Breast epithelium (tissue), 4 donors: ENCODE data around the gene COL4A2. TPM values are rescaled to one million over a fixed set of nuclear protein-coding genes. Genes with fewer than 3 reads are reported as not detected.

Experiments used
- DNase-seq, 2 donors: peaks; one replicate each; pipeline ENCODE4 v3.0.0-alpha.2; 2019; ENCODE audit warnings: low spot score in 2 of 2
- H3K27ac ChIP-seq, 2 donors: fragments of 200-600 bp; sonication (generic) in 1 of 2; one replicate each; pipeline ENCODE4 v1.5.1; 2016 to 2019; ENCODE audit warnings: mild to moderate bottlenecking in 1 of 2
- H3K27me3 ChIP-seq, 2 donors: fragments of 200-600 bp; sonication (generic) in 1 of 2; one replicate each; pipeline versions ENCODE4 v1.5.1 to v1.6.0; 2017 to 2019; ENCODE audit warnings: control low read depth in 1 of 2, mild to moderate bottlenecking in 1 of 2
- H3K36me3 ChIP-seq: fragments of 200-600 bp; one replicate; pipeline ENCODE4 v1.5.1; 2019
- H3K4me1 ChIP-seq, 2 donors: fragments of 200-600 bp; sonication (generic); one replicate each; pipeline ENCODE4 v1.5.1; 2016 to 2019; ENCODE audit warnings: control low read depth in 1 of 2
- H3K4me3 ChIP-seq, 3 donors: fragments of 200-600 bp; sonication (generic); 1 replicate in 2 of 3; 2 replicates in 1 of 3; pipeline ENCODE4 v1.5.1; 2016 to 2019; ENCODE audit warnings: mild to moderate bottlenecking in 3 of 3, moderate library complexity in 2 of 3
- H3K9me3 ChIP-seq, 2 donors: fragments of 200-600 bp; sonication (generic) in 1 of 2; one replicate each; pipeline ENCODE4 v1.5.1; 2016 to 2019; ENCODE audit warnings: control low read depth in 1 of 2
- CTCF ChIP-seq, 3 donors: fragments of 450-650 bp; IDR thresholded peaks; one replicate each; pipeline ENCODE4 v1.5.1; 2016 to 2017; ENCODE audit warnings: antibody characterized with exemption in 3 of 3, mild to moderate bottlenecking in 3 of 3, moderate library complexity in 3 of 3
- POLR2A ChIP-seq: fragments of 450-650 bp; IDR thresholded peaks from one replicate; pipeline ENCODE4 v1.6.1; 2016; ENCODE audit warnings: antibody characterized with exemption, mild to moderate bottlenecking, moderate library complexity
- POLR2AphosphoS5 ChIP-seq, 3 donors: sonication (generic); formaldehyde crosslinking; IDR thresholded peaks; one replicate each; pipeline ENCODE4 v1.6.1; 2017; ENCODE audit warnings: antibody characterized with exemption in 3 of 3
- intact Hi-C: fragments of 100-400 bp; cut with DNase I; formaldehyde crosslinking; loops from one replicate; pipeline ENCODE4 v1.15.1; 2023; ENCODE audit warnings: low total_unique reads
- total RNA-seq, 3 donors: library from RNA; depleted of rRNA; stranded (reverse); fragments of >200 nt; gene quantifications; one replicate each; pipeline ENCODE4 v1.1.0, GENCODE V29; 2016

Gene COL4A2
- total RNA-seq, 3 donors from 2014 or later, result 107 to 841 (median 307) TPM

DNA sequence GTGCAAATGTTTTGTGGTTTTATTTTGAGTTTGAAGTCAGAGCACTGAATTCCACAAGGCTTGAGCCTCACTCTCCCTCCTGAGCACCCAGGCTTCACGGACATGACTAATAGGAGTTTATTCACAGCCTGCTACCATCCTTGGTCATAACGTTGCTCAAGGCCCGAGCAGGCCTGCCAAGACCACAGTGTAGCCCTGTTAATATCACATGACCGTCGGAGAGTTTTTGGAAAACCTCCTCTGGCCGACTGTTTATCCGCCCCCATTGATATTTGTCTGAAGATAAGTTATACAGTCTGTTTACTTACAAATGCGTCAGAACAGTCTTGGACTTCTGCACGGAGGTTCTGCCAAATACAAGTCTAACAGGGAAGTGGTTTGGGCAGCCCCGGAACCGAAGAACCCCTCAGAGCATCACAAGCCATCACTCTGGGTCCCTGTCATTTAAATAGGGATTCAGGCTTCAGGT lies 89.9 kb downstream of the COL4A2 start:
- DNase-seq, result peak in 1 of 2 donors; percentile 92
- intact Hi-C loops, result no loop called here
- TF ChIP-seq POLR2AphosphoS5 (IDR thresholded peaks at IDR 0.05) (peak; percentile 68 to 97 (median 72)), POLR2A (no peak), CTCF (IDR thresholded peaks at IDR 0.05) (no peak)
- Histone ChIP-seq H3K27ac (peak overlapping the region; percentile 89 to 93), H3K9me3 (no peaks in the 10 kb centered on the region), H3K36me3 (no peaks in the 10 kb centered on the region), H3K4me1 (peaks cover 0 to 6% of the 10 kb centered on the region in 2 donors), H3K27me3 (no peaks in the 10 kb centered on the region), H3K4me3 (peak overlapping the region in 2 of 3 donors; percentile 27 to 52)

- peaks cover 0 to 6% of the 10 kb centered on the region in 2 donors for H3K4me1 ChIP-seq
- intact Hi-C loops, result no loop called here
- DNase-seq, result peak in 1 of 2 donors; percentile 50
- H3K4me3 ChIP-seq, result peak overlapping the region in 2 of 3 donors; percentile 27 to 52
- H3K9me3 ChIP-seq, result no peaks in the 10 kb centered on the region
- H3K27me3 ChIP-seq, result no peaks in the 10 kb centered on the region
- H3K36me3 ChIP-seq, result no peaks in the 10 kb centered on the region
- TF ChIP-seq CTCF (IDR thresholded peaks at IDR 0.05) (peak in 1 of 3 donors; percentile 13), POLR2A (no peak), POLR2AphosphoS5 (IDR thresholded peaks at IDR 0.05) (peak; percentile 17 to 43 (median 39))
- peak overlapping the region; percentile 89 to 93 for H3K27ac ChIP-seq
Measured at GRCh38 chr13:110397436-110398115, 90.5 kb downstream of the COL4A2 start.

DNA sequence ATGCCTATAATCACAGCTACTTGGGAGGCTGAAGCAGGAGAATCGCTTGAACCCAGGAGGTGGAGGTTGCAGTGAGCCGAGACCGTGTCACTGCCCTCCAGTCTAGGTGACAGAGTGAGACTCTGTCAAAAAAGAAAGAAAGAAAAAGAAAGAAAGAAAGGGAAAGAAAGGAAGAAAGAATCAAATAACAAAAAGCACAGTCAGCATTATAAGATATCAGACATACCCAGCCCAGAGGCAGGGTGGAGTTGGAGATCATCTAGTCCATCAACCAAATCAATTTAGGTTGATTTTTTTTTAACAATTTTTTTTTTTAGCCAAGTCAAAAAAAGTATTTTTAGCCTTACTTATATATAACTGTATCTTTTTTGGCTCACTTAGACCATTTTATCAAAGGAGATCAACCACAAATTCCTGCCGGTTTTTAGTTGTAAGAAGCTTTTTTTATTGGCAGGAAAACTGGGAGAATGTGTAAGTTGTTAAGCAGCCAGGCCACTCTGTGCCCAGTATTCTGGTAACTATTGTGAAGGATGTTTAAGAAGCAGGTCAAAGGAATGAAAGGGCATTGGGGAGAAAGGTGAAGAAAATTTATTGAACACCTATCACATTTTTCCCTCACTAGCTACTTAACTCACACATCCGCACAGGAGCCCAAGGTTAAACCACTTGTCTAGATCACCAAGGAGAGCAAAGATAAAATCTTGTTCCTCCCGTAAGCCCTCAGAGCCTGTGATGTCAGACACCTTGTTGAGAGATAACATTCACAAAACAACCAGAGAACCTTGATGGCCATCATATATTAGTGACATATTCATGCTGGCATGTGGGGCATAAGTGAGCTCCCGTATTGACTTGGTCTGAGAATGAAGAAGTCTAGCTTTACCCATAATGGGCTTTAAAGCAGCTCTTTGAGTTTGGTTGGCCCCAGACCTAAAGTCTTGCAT lies 91.8 kb downstream of the COL4A2 start:
- Histone ChIP-seq H3K27ac (peak overlapping the region; percentile 89 to 93), H3K27me3 (no peaks in the 10 kb centered on the region), H3K4me1 (peaks cover 0 to 6% of the 10 kb centered on the region in 2 donors), H3K36me3 (no peaks in the 10 kb centered on the region), H3K9me3 (no peaks in the 10 kb centered on the region), H3K4me3 (no peak overlapping the region)
- TF ChIP-seq CTCF (IDR thresholded peaks at IDR 0.05) (no peak), POLR2A (no peak), POLR2AphosphoS5 (IDR thresholded peaks at IDR 0.05) (no peak)
- intact Hi-C loops, result no loop called here
- peak in 1 of 2 donors; percentile 18 for DNase-seq

- Histone ChIP-seq H3K27ac (peak overlapping the region in 1 of 2 donors; percentile 65), H3K27me3 (no peaks in the 10 kb centered on the region), H3K36me3 (no peaks in the 10 kb centered on the region), H3K4me1 (peaks cover 0 to 6% of the 10 kb centered on the region in 2 donors), H3K9me3 (no peaks in the 10 kb centered on the region), H3K4me3 (no peak overlapping the region)
- DNase-seq, result no peak
- intact Hi-C loops, result no loop called here
- TF ChIP-seq POLR2AphosphoS5 (IDR thresholded peaks at IDR 0.05) (no peak), POLR2A (no peak), CTCF (IDR thresholded peaks at IDR 0.05) (no peak)
Measured at GRCh38 chr13:110399801-110400200, 92.7 kb downstream of the COL4A2 start.
